HG03025 (cell line): ENCODE data around the gene MGA.
"Not testable (repeated sequence)": the region's sequence is repeated elsewhere in the genome, so short reads cannot be mapped to it uniquely, and the experiment has no call there.

Experiments
- ATAC-seq: cut with Tn5 transposase; IDR thresholded peaks from one replicate; pipeline ENCODE4 v1.9.1; 2021; ENCODE audit warnings: mild to moderate bottlenecking, moderate library complexity; ENCODE audit not compliant: unreplicated experiment, low FRiP score

MGA gene

GRCh38 chr15:41703120-41703519 lies 42.9 kb downstream of the MGA start:
- no peak for ATAC-seq

- ATAC-seq, result no peak
Observed at GRCh38 chr15:41713047-41713446, 52.8 kb downstream of the MGA start.

GRCh38 chr15:41714291-41714690 lies 54.1 kb downstream of the MGA start:
- no peak for ATAC-seq

- no peak for ATAC-seq
Observed at GRCh38 chr15:41716864-41717263, 56.7 kb downstream of the MGA start.

DNA sequence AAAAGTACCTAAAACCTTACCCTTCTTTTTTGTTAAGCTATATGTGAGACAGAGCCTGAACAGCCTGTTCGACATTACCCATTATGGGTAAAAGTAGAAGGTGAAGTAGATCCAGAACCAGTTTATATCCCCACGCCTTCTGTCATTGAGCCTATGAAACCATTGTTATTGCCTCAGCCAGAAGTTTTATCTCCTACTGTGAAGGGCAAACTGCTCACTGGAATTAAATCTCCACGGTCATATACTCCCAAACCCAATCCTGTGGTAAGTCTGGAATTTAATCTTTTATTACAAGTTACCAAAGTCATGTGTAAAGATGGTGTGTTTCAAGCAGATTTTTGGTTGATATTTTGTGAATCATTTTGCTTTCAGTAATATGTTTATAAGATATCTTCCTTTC lies 66.9 kb downstream of the MGA start:
- ATAC-seq, result no peak

DNA sequence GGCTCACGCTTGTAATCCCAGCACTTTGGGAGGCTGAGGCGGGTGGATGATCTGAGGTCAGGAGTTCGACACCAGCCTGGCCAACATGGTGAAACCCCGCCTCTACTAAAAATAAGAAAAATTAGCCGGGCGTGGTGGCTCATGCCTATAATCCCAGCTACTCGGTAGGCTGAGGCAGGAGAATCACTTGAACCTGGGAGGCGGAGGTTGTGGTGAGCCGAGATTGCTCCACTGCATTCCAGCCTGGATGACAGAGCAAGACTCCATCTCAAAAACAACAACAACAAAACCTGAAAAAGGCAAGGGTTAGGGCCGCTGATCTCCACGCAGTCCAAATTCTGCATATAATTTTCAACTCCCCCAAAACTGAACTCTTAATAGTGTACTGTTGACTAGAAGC lies 67.9 kb downstream of the MGA start:
- ATAC-seq, result not testable (repeated sequence)

GRCh38 chr15:41730543-41730942 lies 70.3 kb downstream of the MGA start:
- no peak for ATAC-seq

GRCh38 chr15:41732483-41732882 lies 72.3 kb downstream of the MGA start:
- no peak for ATAC-seq

DNA sequence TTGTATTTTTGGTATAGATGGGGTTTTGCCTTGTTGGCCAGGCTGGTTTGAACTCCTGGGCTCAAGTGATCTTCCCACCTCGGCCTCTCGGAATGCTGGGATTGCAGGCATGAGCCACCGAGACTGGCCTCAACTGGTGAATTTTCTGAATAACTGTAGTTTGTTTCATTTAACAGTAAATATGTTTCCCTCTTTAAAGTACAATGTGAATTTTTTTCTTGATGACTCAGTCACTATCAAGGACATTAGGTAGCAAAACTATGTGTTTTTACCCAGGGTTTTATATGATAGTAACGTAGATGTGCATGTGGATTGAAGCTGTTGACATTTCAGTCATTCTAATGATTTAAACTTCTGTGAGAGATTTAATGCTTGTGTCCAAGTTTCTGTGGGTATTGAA lies 73.9 kb downstream of the MGA start:
- ATAC-seq, result no peak

- ATAC-seq, result no peak
Observed at GRCh38 chr15:41735046-41735445, 74.8 kb downstream of the MGA start.

DNA sequence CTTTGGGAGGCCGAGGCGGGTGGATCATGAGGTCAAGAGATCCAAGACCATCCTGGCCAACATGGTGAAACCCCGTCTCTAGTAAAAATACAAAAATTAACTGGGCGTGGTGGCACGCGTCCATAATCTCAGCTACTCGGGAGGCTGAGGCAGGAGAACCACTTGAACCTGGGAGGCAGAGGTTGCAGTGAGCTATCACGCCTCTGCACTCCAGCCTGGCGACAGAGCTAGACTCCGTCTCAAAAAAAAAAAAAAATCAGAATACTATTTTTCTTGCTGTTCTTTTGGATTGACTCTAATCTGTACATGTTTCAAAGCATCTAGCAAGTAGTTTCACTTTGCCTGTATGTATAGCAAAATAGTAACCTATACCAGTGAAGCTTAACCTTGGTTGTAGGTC lies 75.3 kb downstream of the MGA start:
- not testable (repeated sequence) for ATAC-seq

GRCh38 chr15:41746802-41747201 lies 86.6 kb downstream of the MGA start:
- ATAC-seq, result no peak

DNA sequence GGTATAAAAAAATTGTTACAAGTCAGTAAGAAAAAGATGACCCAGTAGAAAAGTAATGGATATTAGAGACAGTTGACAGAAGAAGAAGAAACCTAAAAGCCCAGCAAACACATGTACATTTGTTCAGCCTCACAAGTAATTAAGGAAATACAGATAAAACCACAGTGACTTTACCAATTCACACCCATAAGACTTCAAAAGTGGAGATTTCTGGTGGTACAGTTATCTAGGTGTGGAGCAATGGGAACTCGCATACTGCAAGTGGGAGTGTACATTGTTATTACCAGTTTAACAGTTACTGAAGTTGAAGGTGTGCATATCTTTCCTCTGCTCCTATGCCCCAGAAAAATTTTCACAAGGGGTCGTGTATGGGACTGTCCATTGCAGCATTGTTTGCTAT lies 96.0 kb downstream of the MGA start:
- ATAC-seq, result no peak

DNA sequence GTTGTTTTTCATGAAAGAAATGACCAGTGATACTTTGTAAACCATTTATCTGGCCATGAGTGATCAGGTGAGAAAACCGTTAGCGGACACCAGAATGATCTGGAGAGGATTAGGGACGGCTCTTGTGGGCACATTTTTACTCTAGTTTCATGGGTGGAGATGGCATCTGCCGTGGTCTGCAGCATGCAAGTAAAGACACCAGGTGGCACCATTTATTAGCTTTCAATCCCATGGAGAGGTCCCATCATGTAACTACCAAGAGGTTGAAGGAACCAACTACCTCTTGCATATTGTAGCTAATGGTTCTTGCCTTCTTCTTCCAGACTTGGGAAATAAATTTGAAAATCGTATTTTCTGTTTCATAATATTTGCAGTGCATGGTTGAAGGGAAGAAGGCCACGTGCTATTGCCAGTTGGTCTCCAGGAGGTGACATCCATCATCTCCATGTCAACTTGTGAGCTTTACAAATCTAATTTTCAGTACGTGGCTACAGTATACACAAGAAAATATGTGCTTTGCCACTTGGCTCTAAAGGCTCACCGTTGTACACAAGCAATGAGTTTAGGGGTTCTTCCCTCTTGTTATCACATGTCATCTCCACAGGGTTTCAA lies 112.6 kb downstream of the MGA start:
- no peak for ATAC-seq

DNA sequence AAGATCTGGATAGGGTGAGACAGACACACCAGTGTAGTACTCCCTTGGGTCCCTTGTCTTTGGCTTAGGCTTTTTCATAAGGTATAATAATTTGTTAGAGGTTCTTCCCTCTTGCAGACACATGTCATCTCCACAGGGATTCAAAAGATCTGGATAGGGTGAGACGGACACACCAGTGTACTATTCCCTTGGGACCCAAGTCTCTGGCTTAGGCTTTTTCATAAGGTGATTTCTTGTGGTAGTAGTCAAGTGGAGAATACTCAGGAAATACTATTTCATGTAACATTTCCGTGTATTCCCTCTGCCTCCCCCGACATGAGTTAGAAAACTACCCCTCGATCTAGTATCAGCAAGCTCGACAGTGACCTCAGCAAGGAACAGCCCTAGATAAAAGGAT lies 113.1 kb downstream of the MGA start:
- ATAC-seq, result no peak

- ATAC-seq, result peak; percentile 1
Observed at GRCh38 chr15:41773729-41774061, 113.5 kb downstream of the MGA start.

GRCh38 chr15:41774062-41774881 lies 114.1 kb downstream of the MGA start, which contains the start of gene MAPKBP1:
Gene MAPKBP1 (plus strand): TSS chr15:41774484. CDS start chr15:41775276, 792 bp downstream.
- peak; percentile 76 for ATAC-seq

DNA sequence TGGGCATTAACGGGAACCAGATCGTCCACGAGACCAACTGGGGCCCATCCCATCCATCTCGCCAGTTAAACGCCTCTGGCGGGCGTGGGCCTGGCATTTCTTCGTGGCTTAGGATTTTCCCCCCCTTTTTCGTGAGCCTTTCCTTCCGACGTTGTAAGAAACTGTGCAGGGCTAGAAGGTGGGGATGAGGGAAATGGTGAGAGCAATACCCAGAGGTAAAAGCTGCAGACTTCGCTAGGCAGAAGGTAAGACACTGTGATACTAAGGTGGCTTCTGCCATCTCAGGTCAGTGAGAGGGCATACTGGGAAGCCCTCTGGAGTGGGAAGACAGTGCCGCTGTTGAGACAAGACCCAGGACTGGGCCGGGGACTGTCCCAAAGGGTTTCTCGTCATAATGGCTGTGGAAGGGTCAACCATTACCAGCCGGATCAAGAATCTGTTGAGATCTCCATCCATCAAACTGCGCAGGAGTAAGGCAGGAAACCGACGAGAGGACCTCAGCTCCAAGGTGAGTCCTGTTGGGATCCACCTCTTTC lies 114.7 kb downstream of the MGA start:
- no peak for ATAC-seq

GRCh38 chr15:41775651-41776050 lies 115.4 kb downstream of the MGA start:
- ATAC-seq, result no peak

DNA sequence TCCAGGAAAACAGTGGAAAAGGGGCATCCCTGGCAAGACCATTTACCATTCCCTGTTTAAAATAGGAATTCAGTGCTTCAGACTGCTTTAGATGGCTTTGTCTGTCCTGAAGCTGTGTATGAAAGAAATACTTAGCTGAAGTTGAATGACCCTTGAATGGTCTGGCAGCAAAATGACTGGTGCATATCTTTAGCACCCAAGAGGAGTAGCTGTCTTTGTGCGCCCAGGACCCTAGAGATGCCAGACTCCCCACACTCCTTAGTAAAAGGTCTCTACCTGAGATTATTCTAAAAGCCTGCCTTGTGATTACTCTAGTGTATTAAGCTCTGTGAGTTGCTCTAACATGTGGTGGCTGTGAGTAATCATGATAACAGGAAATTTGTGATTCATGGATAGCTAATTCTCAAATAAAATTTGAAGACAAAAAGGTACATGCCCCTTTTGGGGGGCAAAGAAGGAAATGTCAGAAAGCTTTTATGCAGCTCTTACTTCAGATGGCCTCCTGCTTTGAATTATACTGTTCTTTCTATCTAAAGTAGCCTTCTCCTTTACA lies 117.3 kb downstream of the MGA start:
- no peak for ATAC-seq

GRCh38 chr15:41778521-41778920 lies 118.3 kb downstream of the MGA start:
- no peak for ATAC-seq
